Naive B cell (primary cell): ENCODE measurements around the gene HIF1AN. TPM values are rescaled to one million over a fixed set of nuclear protein-coding genes. Genes with fewer than 3 reads are reported as not detected.

Source experiments
- ATAC-seq, 2 donors: fragments of 150-1000 bp; cut with Tn5 transposase; 2 replicates each; pipeline ENCODE4 v1.10.0; 2021; ENCODE audit warnings: low read depth in 2 of 2, mild to moderate bottlenecking in 2 of 2, moderate library complexity in 2 of 2
- DNase-seq: peaks from one replicate; pipeline ENCODE4 v3.0.0; 2022
- H3K27ac Mint-ChIP-seq, 6 donors: one replicate each; pipeline ENCODE4 v1.8.0; 2020 to 2022; ENCODE audit warnings: mild to moderate bottlenecking in 6 of 6, mixed read lengths in 6 of 6, moderate library complexity in 5 of 6, inconsistent platforms in 2 of 6
- H3K27me3 Mint-ChIP-seq, 3 donors: one replicate each; pipeline ENCODE4 v1.8.0; 2021 to 2022; ENCODE audit warnings: mixed read lengths in 3 of 3, mild to moderate bottlenecking in 1 of 3
- H3K36me3 Mint-ChIP-seq, 2 donors: one replicate each; pipeline ENCODE4 v1.8.0; 2020 to 2022; ENCODE audit warnings: mixed read lengths in 2 of 2, inconsistent platforms in 1 of 2, mild to moderate bottlenecking in 1 of 2
- H3K4me1 Mint-ChIP-seq, 3 donors: one replicate each; pipeline ENCODE4 v1.8.0; 2020 to 2022; ENCODE audit warnings: mixed read lengths in 3 of 3, inconsistent platforms in 1 of 3, mild to moderate bottlenecking in 1 of 3, moderate library complexity in 1 of 3
- H3K4me3 Mint-ChIP-seq, 8 donors: one replicate each; pipeline ENCODE4 v1.8.0; 2020 to 2022; ENCODE audit warnings: mild to moderate bottlenecking in 8 of 8, mixed read lengths in 8 of 8, moderate library complexity in 8 of 8, inconsistent platforms in 2 of 8
- H3K9me3 Mint-ChIP-seq, 7 donors: one replicate each; pipeline ENCODE4 v1.8.0; 2020 to 2022; ENCODE audit warnings: mixed read lengths in 7 of 7, mild to moderate bottlenecking in 5 of 7, inconsistent platforms in 2 of 7, moderate library complexity in 1 of 7
- polyA plus RNA-seq, 6 donors: library from polyadenylated mRNA; unstranded; fragments of 300-500 nt; fragmentation: Illumina TruSeq; gene quantifications; one replicate each; pipeline ENCODE4 v1.2.3, GENCODE V29; 2021; ENCODE audit warnings: low read depth in 6 of 6

Gene HIF1AN
- 10 to 100 TPM; 23.2 to 36.1 (median 29.3) TPM for polyA plus RNA-seq

DNA sequence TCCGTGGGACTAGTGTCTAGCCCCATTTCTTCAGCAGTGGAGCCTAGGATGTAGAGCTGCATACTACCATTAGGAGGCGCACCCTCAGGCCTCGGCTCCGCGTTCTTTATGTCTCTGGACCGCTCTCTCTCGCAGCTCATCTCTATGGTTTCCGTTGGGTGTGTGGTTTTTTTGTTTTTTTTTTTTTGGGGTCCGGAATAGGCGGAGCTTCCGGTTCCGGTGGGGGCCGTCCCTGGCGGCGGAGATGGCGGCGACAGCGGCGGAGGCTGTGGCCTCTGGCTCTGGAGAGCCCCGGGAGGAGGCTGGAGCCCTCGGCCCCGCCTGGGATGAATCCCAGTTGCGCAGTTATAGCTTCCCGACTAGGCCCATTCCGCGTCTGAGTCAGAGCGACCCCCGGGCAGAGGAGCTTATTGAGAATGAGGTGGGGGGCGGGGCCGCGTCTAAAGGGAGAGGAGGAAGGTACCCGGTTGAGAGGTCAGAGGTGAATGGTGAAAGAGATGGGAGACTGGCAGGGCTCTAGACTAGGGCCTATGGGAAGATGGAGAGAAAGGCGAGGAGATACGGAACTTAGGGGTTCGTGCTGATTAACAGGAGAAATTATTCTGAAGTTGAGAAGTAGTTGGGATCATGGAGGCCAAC lies at the start of gene HIF1AN:
HIF1AN (plus strand) TSS at position 229 of the 639 bp plus-strand sequence; CDS start at position 245, 16 bp downstream.
- peak; percentile 87 to 91 for ATAC-seq
- Mint-ChIP-seq H3K36me3 (peaks cover 0 to 5% of the 10 kb centered on the region in 2 donors), H3K9me3 (no peaks in the 10 kb centered on the region), H3K4me3 (no peak within 1 kb of the TSS), H3K27me3 (no peaks in the 10 kb centered on the region), H3K27ac (peak within 1 kb of the TSS in 3 of 6 donors; percentile 21 to 52 (median 47)), H3K4me1 (peaks cover 0 to 6% (median 5%) of the 10 kb centered on the region in 3 donors)
- DNase-seq: peak; percentile 89

GRCh38 chr10:100487529-100487928 lies 48.2 kb upstream of the HIF1AN start:
- no peak overlapping the region for H3K4me3 Mint-ChIP-seq
- peaks cover 0 to 11% (median 6%) of the 10 kb centered on the region in 3 donors for H3K27me3 Mint-ChIP-seq
- peaks cover 23 to 27% of the 10 kb centered on the region in 2 donors for H3K36me3 Mint-ChIP-seq
- ATAC-seq (no peak), DNase-seq (no peak)
- no peaks in the 10 kb centered on the region for H3K9me3 Mint-ChIP-seq
- H3K4me1 Mint-ChIP-seq: peaks cover 6 to 8% (median 7%) of the 10 kb centered on the region in 3 donors
- no peak overlapping the region for H3K27ac Mint-ChIP-seq

DNA sequence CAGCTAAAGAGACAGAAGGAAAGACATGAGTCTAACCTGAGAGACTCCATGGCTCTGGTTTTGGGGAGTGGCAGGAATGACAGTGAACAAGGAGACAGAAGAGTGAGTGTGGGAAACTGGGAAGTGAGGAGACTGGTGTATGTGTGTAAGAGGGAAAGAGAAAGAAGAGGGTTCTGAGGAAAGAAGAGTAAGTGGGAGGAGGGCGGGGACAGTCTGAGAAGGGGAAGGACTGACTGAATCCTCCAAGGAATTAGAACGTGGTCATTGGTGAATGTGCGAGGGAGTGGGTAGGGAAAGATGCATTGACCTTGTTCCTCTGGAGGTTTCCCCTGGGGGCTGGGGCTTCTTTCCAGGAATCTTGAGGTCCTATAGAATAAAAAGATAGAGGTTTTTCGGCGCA lies 46.3 kb upstream of the HIF1AN start:
- Mint-ChIP-seq H3K27me3 (no peaks in the 10 kb centered on the region), H3K9me3 (no peaks in the 10 kb centered on the region), H3K27ac (peak overlapping the region in 1 of 6 donors; percentile 37), H3K36me3 (peaks cover 28 to 36% of the 10 kb centered on the region in 2 donors), H3K4me1 (no peaks in the 10 kb centered on the region), H3K4me3 (no peak overlapping the region)
- no peak for DNase-seq
- ATAC-seq: no peak

- Mint-ChIP-seq H3K4me3 (no peak overlapping the region), H3K4me1 (no peaks in the 10 kb centered on the region), H3K9me3 (no peaks in the 10 kb centered on the region), H3K27ac (no peak overlapping the region), H3K36me3 (peaks cover 28 to 38% of the 10 kb centered on the region in 2 donors), H3K27me3 (no peaks in the 10 kb centered on the region)
- DNase-seq: no peak
- no peak for ATAC-seq
Measured at GRCh38 chr10:100490531-100490930, 45.2 kb upstream of the HIF1AN start.

- no peak for ATAC-seq
- Mint-ChIP-seq H3K9me3 (no peaks in the 10 kb centered on the region), H3K27ac (no peak overlapping the region), H3K4me3 (no peak overlapping the region), H3K4me1 (no peaks in the 10 kb centered on the region), H3K27me3 (no peaks in the 10 kb centered on the region), H3K36me3 (peaks cover 21 to 32% of the 10 kb centered on the region in 2 donors)
- DNase-seq: no peak
Measured at GRCh38 chr10:100496567-100496966, 39.2 kb upstream of the HIF1AN start.

DNA sequence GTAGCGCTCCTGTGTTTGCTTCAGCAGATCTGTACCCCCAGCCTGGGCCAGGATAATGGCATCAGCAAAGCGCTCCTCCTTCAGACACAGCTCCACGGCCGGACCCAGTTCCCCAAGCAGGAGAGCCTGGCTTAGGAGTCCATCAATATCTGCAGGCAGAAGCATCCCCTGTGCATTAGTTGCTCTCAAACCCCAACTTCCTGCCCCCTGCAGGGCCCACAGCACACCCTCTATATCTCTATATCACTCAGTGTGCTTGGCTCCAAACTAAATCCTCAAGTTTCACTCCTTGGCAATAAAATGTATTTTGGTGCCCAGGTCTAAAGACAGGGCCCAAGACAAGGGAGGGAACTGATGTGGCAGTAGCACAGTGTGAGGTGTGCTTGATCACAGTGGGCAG lies 37.7 kb upstream of the HIF1AN start:
- ATAC-seq (no peak), DNase-seq (no peak)
- no peaks in the 10 kb centered on the region for H3K4me1 Mint-ChIP-seq
- no peak overlapping the region for H3K27ac Mint-ChIP-seq
- peaks cover 24 to 36% of the 10 kb centered on the region in 2 donors for H3K36me3 Mint-ChIP-seq
- no peaks in the 10 kb centered on the region for H3K27me3 Mint-ChIP-seq
- no peak overlapping the region for H3K4me3 Mint-ChIP-seq
- H3K9me3 Mint-ChIP-seq: no peaks in the 10 kb centered on the region

DNA sequence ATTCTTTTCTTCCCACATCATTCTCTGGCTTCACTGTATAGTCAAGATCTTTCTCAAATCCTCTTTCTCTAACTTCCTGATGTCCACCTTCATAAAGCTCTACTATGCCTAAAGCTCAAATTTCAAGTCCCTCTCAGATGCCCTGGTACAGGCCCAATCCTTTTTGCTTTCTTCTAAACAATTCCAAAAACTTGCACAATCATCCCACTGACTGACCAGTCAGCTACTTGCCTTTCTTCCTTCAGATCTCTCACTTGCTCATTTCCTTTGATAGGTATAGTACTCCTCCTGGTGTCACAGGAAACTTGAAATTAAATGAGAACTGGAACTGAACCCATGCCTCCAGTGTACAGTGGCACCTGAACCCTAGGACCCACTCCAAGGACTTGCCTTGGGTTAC lies 34.3 kb upstream of the HIF1AN start:
- no peak overlapping the region for H3K27ac Mint-ChIP-seq
- H3K9me3 Mint-ChIP-seq: peaks cover 0 to 1% (median 0%) of the 10 kb centered on the region in 7 donors
- H3K4me1 Mint-ChIP-seq: no peaks in the 10 kb centered on the region
- H3K27me3 Mint-ChIP-seq: no peaks in the 10 kb centered on the region
- no peak overlapping the region for H3K4me3 Mint-ChIP-seq
- H3K36me3 Mint-ChIP-seq: peaks cover 25 to 41% of the 10 kb centered on the region in 2 donors
- DNase-seq (no peak), ATAC-seq (no peak)

DNA sequence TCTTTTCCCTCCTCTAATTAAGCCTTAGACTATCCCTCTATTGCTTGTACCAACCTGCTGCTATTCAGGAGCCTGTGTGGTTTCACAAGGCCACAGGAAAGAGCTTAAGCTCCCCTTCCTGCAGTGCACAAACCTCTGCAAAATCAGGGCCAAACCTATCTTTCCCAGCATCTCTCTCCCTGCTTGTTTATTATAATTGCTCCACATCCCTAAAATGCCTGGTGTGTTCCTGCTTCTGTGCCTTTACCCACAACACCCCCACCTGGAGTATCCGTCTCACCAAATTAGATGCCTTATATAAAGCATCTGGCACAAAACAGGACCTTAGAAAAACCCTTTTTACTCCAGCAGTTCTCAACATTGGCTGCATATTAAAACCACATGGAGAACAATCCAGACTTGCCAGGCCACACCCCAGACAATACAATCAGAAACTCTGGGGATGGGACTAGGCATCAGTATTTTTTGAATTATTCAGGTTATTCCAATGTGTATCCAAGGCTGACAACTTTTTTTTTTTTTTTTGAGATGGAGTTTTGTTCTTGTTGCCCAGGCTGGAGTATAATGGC lies 32.7 kb upstream of the HIF1AN start:
- Mint-ChIP-seq H3K4me1 (no peaks in the 10 kb centered on the region), H3K9me3 (peaks cover 0 to 1% (median 0%) of the 10 kb centered on the region in 7 donors), H3K27me3 (no peaks in the 10 kb centered on the region), H3K4me3 (no peak overlapping the region), H3K36me3 (peaks cover 31 to 33% of the 10 kb centered on the region in 2 donors), H3K27ac (peak overlapping the region in 1 of 6 donors; percentile 48)
- DNase-seq (no peak), ATAC-seq (no peak)

DNA sequence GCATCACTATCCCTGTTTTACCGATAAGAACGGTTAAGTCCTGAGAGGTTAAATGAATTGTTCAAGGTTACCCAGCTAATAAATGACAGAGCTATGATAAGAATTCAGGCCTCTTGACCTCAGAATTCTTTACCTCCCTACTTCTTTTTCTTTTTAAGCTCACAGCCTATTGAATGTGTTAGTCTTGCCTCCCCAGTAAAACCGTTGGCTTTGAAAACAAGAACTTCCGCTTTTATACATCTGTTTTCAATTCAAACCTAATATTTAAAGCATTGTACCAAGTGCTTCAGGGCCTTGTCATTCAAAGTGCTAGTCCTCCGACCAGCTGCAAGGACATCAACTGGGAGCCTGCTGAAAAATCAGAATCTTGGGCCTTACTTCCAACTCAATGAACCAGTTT lies 31.6 kb upstream of the HIF1AN start:
- ATAC-seq (no peak), DNase-seq (no peak)
- no peak overlapping the region for H3K27ac Mint-ChIP-seq
- H3K4me1 Mint-ChIP-seq: no peaks in the 10 kb centered on the region
- peaks cover 30 to 37% of the 10 kb centered on the region in 2 donors for H3K36me3 Mint-ChIP-seq
- no peak overlapping the region for H3K4me3 Mint-ChIP-seq
- peaks cover 0 to 1% (median 0%) of the 10 kb centered on the region in 7 donors for H3K9me3 Mint-ChIP-seq
- H3K27me3 Mint-ChIP-seq: no peaks in the 10 kb centered on the region

DNA sequence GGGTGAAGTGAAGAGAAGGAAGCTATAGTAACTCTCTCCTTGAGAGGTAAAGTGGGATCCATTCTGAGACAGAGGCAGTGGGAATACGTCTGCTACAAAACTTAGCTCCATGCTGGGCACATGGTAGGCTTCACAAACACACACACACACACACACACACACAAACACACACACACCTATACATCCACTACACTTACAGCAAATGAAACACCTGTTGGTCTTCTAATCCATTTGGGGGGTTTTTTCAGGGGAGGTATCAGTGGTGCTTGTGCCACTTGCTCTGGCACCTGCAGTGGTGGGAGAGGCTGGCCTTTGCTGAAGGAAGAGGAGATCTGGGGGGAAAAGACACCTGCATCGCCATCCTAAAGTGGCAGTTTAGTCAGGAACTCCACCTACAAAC lies 30.6 kb upstream of the HIF1AN start:
- H3K27me3 Mint-ChIP-seq: no peaks in the 10 kb centered on the region
- H3K27ac Mint-ChIP-seq: no peak overlapping the region
- no peak overlapping the region for H3K4me3 Mint-ChIP-seq
- H3K36me3 Mint-ChIP-seq: peaks cover 22 to 30% of the 10 kb centered on the region in 2 donors
- no peaks in the 10 kb centered on the region for H3K4me1 Mint-ChIP-seq
- ATAC-seq (no peak), DNase-seq (no peak)
- H3K9me3 Mint-ChIP-seq: peaks cover 0 to 1% (median 0%) of the 10 kb centered on the region in 7 donors

GRCh38 chr10:100506596-100507356 lies 29.0 kb upstream of the HIF1AN start:
- H3K9me3 Mint-ChIP-seq: peaks cover 0 to 1% (median 0%) of the 10 kb centered on the region in 7 donors
- H3K27me3 Mint-ChIP-seq: no peaks in the 10 kb centered on the region
- no peak overlapping the region for H3K4me3 Mint-ChIP-seq
- H3K27ac Mint-ChIP-seq: no peak overlapping the region
- peaks cover 13 to 23% of the 10 kb centered on the region in 2 donors for H3K36me3 Mint-ChIP-seq
- ATAC-seq: no peak
- no peak for DNase-seq
- H3K4me1 Mint-ChIP-seq: no peaks in the 10 kb centered on the region

- ATAC-seq (no peak), DNase-seq (no peak)
- Mint-ChIP-seq H3K36me3 (peaks cover 11 to 22% of the 10 kb centered on the region in 2 donors), H3K27ac (no peak overlapping the region), H3K4me3 (no peak overlapping the region), H3K4me1 (no peaks in the 10 kb centered on the region), H3K9me3 (peaks cover 0 to 1% (median 0%) of the 10 kb centered on the region in 7 donors), H3K27me3 (no peaks in the 10 kb centered on the region)
Measured at GRCh38 chr10:100507357-100507732, 28.4 kb upstream of the HIF1AN start.

DNA sequence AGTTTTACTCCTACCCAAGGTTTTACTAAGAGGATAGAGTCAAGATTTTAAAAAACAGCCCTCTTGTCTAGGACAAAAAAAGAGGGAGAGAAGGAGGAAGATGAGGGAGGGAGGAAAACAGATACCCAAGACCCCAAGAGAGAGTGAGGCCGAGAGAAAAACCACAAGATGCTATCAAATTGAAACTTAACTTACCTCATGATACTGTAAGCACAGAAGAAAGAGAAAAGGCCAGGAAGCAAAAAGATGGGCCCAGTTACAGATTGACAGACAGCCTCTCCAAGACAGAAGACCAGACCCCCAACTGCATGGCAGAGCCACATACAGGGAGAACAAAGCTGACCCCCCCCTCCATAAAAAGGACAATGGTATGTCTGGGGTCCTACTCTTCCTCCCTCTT lies 27.5 kb upstream of the HIF1AN start:
- DNase-seq (no peak), ATAC-seq (no peak)
- peak overlapping the region in 1 of 6 donors; percentile 74 for H3K27ac Mint-ChIP-seq
- peaks cover 0 to 1% (median 0%) of the 10 kb centered on the region in 7 donors for H3K9me3 Mint-ChIP-seq
- H3K4me3 Mint-ChIP-seq: no peak overlapping the region
- H3K4me1 Mint-ChIP-seq: no peaks in the 10 kb centered on the region
- H3K36me3 Mint-ChIP-seq: peaks cover 11 to 25% of the 10 kb centered on the region in 2 donors
- H3K27me3 Mint-ChIP-seq: no peaks in the 10 kb centered on the region
